GM18526 (cell line): ENCODE measurements around the gene TTC27.
A peak's percentile ranks its signal among the peaks of the same experiment; 100 is the strongest.

Source experiments
- POLR2A ChIP-seq: IDR thresholded peaks from 3 replicates; pipeline ENCODE4 v1.6.1; 2011; ENCODE audit not compliant: insufficient read length; ENCODE audit errors: extremely low read depth

Gene TTC27

GRCh38 chr2:32627814-32628579, at the start of gene TTC27:
TTC27 (plus strand) TSS chr2:32628050; CDS start chr2:32628293, 243 bp downstream.
- peak; percentile 70 for TF ChIP-seq POLR2A

GRCh38 chr2:32591669-32592463, 36.0 kb upstream of the TTC27 start:
- TF ChIP-seq POLR2A, result no peak

GRCh38 chr2:32594573-32594972, 33.3 kb upstream of the TTC27 start:
- TF ChIP-seq POLR2A, result no peak

GRCh38 chr2:32611366-32611765, 16.5 kb upstream of the TTC27 start:
- TF ChIP-seq POLR2A, result no peak

- no peak for TF ChIP-seq POLR2A
Measured at GRCh38 chr2:32611771-32612170, 16.1 kb upstream of the TTC27 start.

- no peak for TF ChIP-seq POLR2A
Measured at GRCh38 chr2:32614084-32614483, 13.8 kb upstream of the TTC27 start.

GRCh38 chr2:32617599-32618189, 10.2 kb upstream of the TTC27 start:
- no peak for TF ChIP-seq POLR2A

GRCh38 chr2:32622570-32623310, 5.1 kb upstream of the TTC27 start:
- TF ChIP-seq POLR2A, result no peak

- no peak for TF ChIP-seq POLR2A
Measured at GRCh38 chr2:32623311-32623706, 4.5 kb upstream of the TTC27 start.

- TF ChIP-seq POLR2A, result no peak
Measured at GRCh38 chr2:32624812-32625211, 3.0 kb upstream of the TTC27 start.

GRCh38 chr2:32626639-32627221, 1.1 kb upstream of the TTC27 start:
- no peak for TF ChIP-seq POLR2A

- no peak for TF ChIP-seq POLR2A
Measured at GRCh38 chr2:32627441-32627813, 423 bp upstream of the TTC27 start.

GRCh38 chr2:32632089-32632488, 4.2 kb downstream of the TTC27 start:
- no peak for TF ChIP-seq POLR2A

GRCh38 chr2:32633040-32633439, 5.2 kb downstream of the TTC27 start:
- no peak for TF ChIP-seq POLR2A

GRCh38 chr2:32641180-32641579, 13.3 kb downstream of the TTC27 start:
- no peak for TF ChIP-seq POLR2A
